Measurements from ENCODE around the gene DIO2. TPM values are rescaled to one million over a fixed set of nuclear protein-coding genes. Genes with fewer than 3 reads are reported as not detected.

Gene DIO2
- total and polyA plus RNA-seq, 2 of the 8 experiments (the other 6 are each of a cell fraction or from before 2014, with no cell fraction given) = 0.03 to 0.65 TPM

GRCh38 chr14:80260645-80261044, 49.3 kb upstream of the DIO2 start:
- H3K4ac ChIP-seq (replicated peaks; ENCODE audit: insufficient read length, low read depth, low read length) = no peak overlapping the region
- FAIRE-seq = no peak
- WGBS, 2 experiments (ENCODE audit: extremely low coverage in 1 of 2, insufficient coverage in 1 of 2, insufficient read length in 1 of 2, insufficient replicate concordance in 2 of 2, low coverage in 1 of 2, low lambda C conversion rate in 2 of 2, missing lambda C conversion rate in 1 of 2) = 91% methylated on average over 5 of the region's 5 CpGs; no CpG with 5 or more reads in 1 of the 2 experiments
- no peak overlapping the region for H3K14ac ChIP-seq (ENCODE audit: insufficient read length)
- no peaks in the 10 kb centered on the region for H3K79me1 ChIP-seq (ENCODE audit: low read depth, low read length)
- no peaks in the 10 kb centered on the region for H3K79me2 ChIP-seq (ENCODE audit: control insufficient read depth in 1 of 2, insufficient read depth in 2 of 2, low read length in 2 of 2)
- H3K27me3 ChIP-seq (replicated peaks in 1 of 4; ENCODE audit: control insufficient read depth in 3 of 4, extremely low read depth in 1 of 4, insufficient read depth in 3 of 4, low read length in 3 of 4) = no peaks in the 10 kb centered on the region
- no peak overlapping the region for H2AFZ ChIP-seq (ENCODE audit: low read length)
- H3K27ac ChIP-seq (ENCODE audit: low read depth, low read length) = no peak overlapping the region
- no peak overlapping the region for H3K18ac ChIP-seq (ENCODE audit: extremely low read depth, low read length)
- no peak for DNase-seq (ENCODE audit: low read depth in 1 of 2, low spot score in 2 of 2)
- H2BK120ac ChIP-seq (replicated peaks; ENCODE audit: low read depth, low read length) = no peak overlapping the region
- no peak overlapping the region for H4K5ac ChIP-seq (ENCODE audit: insufficient read length, low read depth, low read length)
- no peaks in the 10 kb centered on the region for H3K23me2 ChIP-seq (ENCODE audit: low read depth, low read length)
- TF ChIP-seq TBP (IDR thresholded peaks at IDR 0.05; ENCODE audit: low read depth, low read length) (no peak), BCL11A (IDR thresholded peaks at IDR 0.05; ENCODE audit: low read depth in 2 of 2, low read length in 2 of 2) (no peak), E2F6 (IDR thresholded peaks at IDR 0.05) (no peak), YY1 (IDR thresholded peaks at IDR 0.05; ENCODE audit: low read depth, low read length) (no peak), SP4 (IDR thresholded peaks at IDR 0.05; ENCODE audit: low read length) (no peak), CTBP2 (IDR thresholded peaks at IDR 0.05; ENCODE audit: borderline replicate concordance, insufficient read depth, insufficient read length, low read length) (no peak), RFX5 (IDR thresholded peaks at IDR 0.05; ENCODE audit: borderline replicate concordance, low read depth, low read length) (no peak), HDAC6 (IDR thresholded peaks at IDR 0.05; ENCODE audit: low read depth, low read length) (no peak), POU5F1 (IDR thresholded peaks at IDR 0.05; ENCODE audit: low read depth, low read length) (no peak), JUN (IDR thresholded peaks at IDR 0.05; ENCODE audit: low read depth, low read length) (no peak)
- H4K8ac ChIP-seq (ENCODE audit: extremely low read depth, insufficient read depth, low read length) = no peak overlapping the region
- no peak overlapping the region for H3K56ac ChIP-seq (replicated peaks; ENCODE audit: insufficient read length, low read depth, low read length)
- H2BK15ac ChIP-seq (ENCODE audit: low read length) = no peak overlapping the region
- H3K4me1 ChIP-seq (replicated peaks in 1 of 4; ENCODE audit: control insufficient read depth in 3 of 4, insufficient read depth in 4 of 4, low read length in 3 of 4) = no peaks in the 10 kb centered on the region
- H3K4me2 ChIP-seq (ENCODE audit: insufficient read depth in 1 of 2, low read depth in 2 of 2, low read length in 2 of 2) = no peak overlapping the region
- ChIA-PET POLR2A (ENCODE audit: partially characterized antibody) (no interaction called here), CTCF (ENCODE audit: partially characterized antibody) (no interaction called here)
- H4K20me1 ChIP-seq (replicated peaks in 1 of 2; ENCODE audit: control insufficient read depth in 1 of 2, insufficient read depth in 2 of 2, low read length in 2 of 2) = no peaks in the 10 kb centered on the region
- no peak overlapping the region for H2AK5ac ChIP-seq (ENCODE audit: low read depth, low read length)
- no peaks in the 10 kb centered on the region for H3K9me3 ChIP-seq (ENCODE audit: insufficient read depth in 2 of 2, low read depth in 1 of 2, low read length in 1 of 2)
- H2BK20ac ChIP-seq (ENCODE audit: low read length) = no peak overlapping the region
- H2BK5ac ChIP-seq (ENCODE audit: low read depth, low read length) = no peak overlapping the region
- H3K9ac ChIP-seq (replicated peaks in 1 of 4; ENCODE audit: extremely low read depth in 1 of 4, low read depth in 3 of 4, low read length in 3 of 4) = no peak overlapping the region
- H3K4me3 ChIP-seq (ENCODE audit: extremely low read depth in 1 of 4, insufficient read depth in 2 of 4, low read depth in 3 of 4, low read length in 4 of 4) = no peak overlapping the region
- no peak overlapping the region for H3K23ac ChIP-seq (ENCODE audit: insufficient read length)
- no peaks in the 10 kb centered on the region for H3K36me3 ChIP-seq (ENCODE audit: control insufficient read depth in 2 of 4, insufficient read depth in 4 of 4, low read length in 3 of 4)
- no peak overlapping the region for H2BK12ac ChIP-seq (ENCODE audit: low read depth, low read length)
- H4K91ac ChIP-seq (replicated peaks; ENCODE audit: insufficient read length, low read length) = no peak overlapping the region
